Caco-2 (cell line): ENCODE results near the gene ACOXL. TPM values are rescaled to one million over a fixed set of nuclear protein-coding genes. Genes with fewer than 3 reads are reported as not detected.

Experiments
- BruUV-seq: library from RNA; stranded (reverse); fragments of 400-500 nt; replicated peaks from 2 replicates; lab custom pipeline; 2021; lab: Mats Ljungman, UMichigan
- CTCF ChIA-PET: fragments of 300-600 bp; sonication (Branson Sonifier 250); formaldehyde crosslinking; loops from one replicate; lab custom pipeline; 2022; ENCODE audit warnings: antibody characterized with exemption; lab: Charles Lee
- POLR2A ChIA-PET: fragments of 300-600 bp; sonication (Branson Sonifier 250); formaldehyde crosslinking; loops from one replicate; lab custom pipeline; 2022; ENCODE audit warnings: antibody characterized with exemption; lab: Charles Lee
- DNase-seq, 2 experiments: peaks; one replicate each; pipeline versions ENCODE4 v3.0.0 to v3.0.0-alpha.2; 2020 to 2022
- H3K27me3 ChIP-seq: replicated peaks from 2 replicates; pipeline ENCODE4 v1.6.0; 2011; ENCODE audit warnings: low read length; ENCODE audit not compliant: control insufficient read depth, insufficient read depth
- H3K36me3 ChIP-seq: 2 replicates; pipeline ENCODE4 v1.5.1; 2011; ENCODE audit warnings: low read length; ENCODE audit not compliant: control insufficient read depth, insufficient read depth
- H3K4me1 ChIP-seq: fragments of 250-450 bp; sonication (Bioruptor Pico); 2 replicates; pipeline ENCODE4 v1.5.1; 2020; ENCODE audit warnings: mild to moderate bottlenecking
- H3K4me3 ChIP-seq: 2 replicates; pipeline ENCODE4 v1.5.1; 2011; ENCODE audit warnings: low read depth, mild to moderate bottlenecking, control low read depth, low read length
- H3K9me3 ChIP-seq: fragments of 250-450 bp; sonication (Bioruptor Pico); 2 replicates; pipeline ENCODE4 v1.5.1; 2020; ENCODE audit warnings: mild to moderate bottlenecking, moderate library complexity
- H3K27ac Mint-ChIP-seq: one replicate; pipeline ENCODE4 v1.8.0; 2022; ENCODE audit warnings: mixed read lengths; ENCODE audit not compliant: unreplicated experiment
- H3K27me3 Mint-ChIP-seq: one replicate; pipeline ENCODE4 v1.8.0; 2022; ENCODE audit warnings: mixed read lengths; ENCODE audit not compliant: insufficient read depth, unreplicated experiment
- H3K36me3 Mint-ChIP-seq: one replicate; pipeline ENCODE4 v1.8.0; 2022; ENCODE audit warnings: mild to moderate bottlenecking, mixed read lengths; ENCODE audit not compliant: insufficient read depth, unreplicated experiment
- H3K4me1 Mint-ChIP-seq: one replicate; pipeline ENCODE4 v1.8.0; 2022; ENCODE audit warnings: low read depth, mixed read lengths; ENCODE audit not compliant: unreplicated experiment
- H3K4me3 Mint-ChIP-seq: one replicate; pipeline ENCODE4 v1.8.0; 2022; ENCODE audit warnings: mild to moderate bottlenecking, moderate library complexity, mixed read lengths; ENCODE audit not compliant: unreplicated experiment
- H3K9me3 Mint-ChIP-seq: one replicate; pipeline ENCODE4 v1.8.0; 2022; ENCODE audit warnings: mixed read lengths; ENCODE audit not compliant: unreplicated experiment
- CTCF ChIP-seq, 2 experiments: fragments of 200-600 bp in 1 of 2; IDR thresholded peaks; 1 replicate in 1 of 2; 2 replicates in 1 of 2; pipeline versions ENCODE4 v1.5.1 to v1.8.0; 2011 to 2022; ENCODE audit warnings: antibody characterized with exemption in 1 of 2, control low read depth in 1 of 2, inconsistent platforms in 1 of 2, low read depth in 1 of 2, low read length in 1 of 2, mild to moderate bottlenecking in 1 of 2, moderate library complexity in 1 of 2; ENCODE audit not compliant: insufficient read depth in 1 of 2, severe bottlenecking in 1 of 2, unreplicated experiment in 1 of 2
- intact Hi-C: fragments of 100-400 bp; cut with micrococcal nuclease; formaldehyde crosslinking; loops from one replicate; pipeline ENCODE4 v1.10.0; 2022; ENCODE audit not compliant: unreplicated experiment
- total RNA-seq: library from RNA; stranded (reverse); gene quantifications from 2 replicates; pipeline ENCODE4 v1.2.3, GENCODE V29; 2022

The ACOXL gene
- total RNA-seq, 1 experiment from 2014 or later, result 2.6 TPM

- H3K27me3 Mint-ChIP-seq, result peaks cover 4% of the 10 kb centered on the region
- H3K36me3 Mint-ChIP-seq, result no peaks in the 10 kb centered on the region
- ChIA-PET POLR2A (no interaction called here), CTCF (no interaction called here)
- BruUV-seq, result no TSS peak
- no peaks in the 10 kb centered on the region for H3K4me1 Mint-ChIP-seq
- H3K4me3 Mint-ChIP-seq, result no peak overlapping the region
- H3K36me3 ChIP-seq, result no peaks in the 10 kb centered on the region
- peaks cover 36% of the 10 kb centered on the region for H3K9me3 Mint-ChIP-seq
- no peaks in the 10 kb centered on the region for H3K4me1 ChIP-seq
- no peak for TF ChIP-seq CTCF (IDR thresholded peaks at IDR 0.05; ENCODE audit: insufficient read depth in 1 of 2, low read depth in 1 of 2, low read length in 1 of 2, severe bottlenecking in 1 of 2, unreplicated experiment in 1 of 2)
- H3K27ac Mint-ChIP-seq, result no peak overlapping the region
- intact Hi-C loops, result no loop called here
- DNase-seq, result no peak
- H3K27me3 ChIP-seq, result no peaks in the 10 kb centered on the region
- peaks cover 13% of the 10 kb centered on the region; the same call in 1 of the 2 replicates for H3K9me3 ChIP-seq
- no peak overlapping the region for H3K4me3 ChIP-seq
These were observed 27.0 kb downstream of the ACOXL start for GRCh38 chr2:110759411-110759810.

- Mint-ChIP-seq H3K4me3 (no peak overlapping the region), H3K9me3 (peaks cover 28% of the 10 kb centered on the region), H3K27me3 (no peaks in the 10 kb centered on the region), H3K36me3 (peaks cover 6% of the 10 kb centered on the region), H3K27ac (no peak overlapping the region), H3K4me1 (peaks cover 20% of the 10 kb centered on the region)
- H3K36me3 ChIP-seq, result no peaks in the 10 kb centered on the region
- ChIA-PET CTCF (no interaction called here), POLR2A (no interaction called here)
- H3K4me1 ChIP-seq, result peaks cover 15% of the 10 kb centered on the region
- no peak overlapping the region for H3K4me3 ChIP-seq
- H3K27me3 ChIP-seq, result no peaks in the 10 kb centered on the region
- peaks cover 8% of the 10 kb centered on the region; the same call in 1 of the 2 replicates for H3K9me3 ChIP-seq
- no peak for DNase-seq
- no TSS peak for BruUV-seq
- intact Hi-C loops, result no loop called here
- TF ChIP-seq CTCF (IDR thresholded peaks at IDR 0.05; ENCODE audit: insufficient read depth in 1 of 2, low read depth in 1 of 2, low read length in 1 of 2, severe bottlenecking in 1 of 2, unreplicated experiment in 1 of 2), result no peak
These were observed 32.6 kb downstream of the ACOXL start for GRCh38 chr2:110764931-110765330.

GRCh38 chr2:110766291-110766690 is 33.9 kb downstream of the ACOXL start:
- H3K4me1 Mint-ChIP-seq, result peaks cover 20% of the 10 kb centered on the region
- H3K4me3 Mint-ChIP-seq, result no peak overlapping the region
- no peaks in the 10 kb centered on the region for H3K27me3 ChIP-seq
- POLR2A ChIA-PET, result no interaction called here
- peaks cover 24% of the 10 kb centered on the region for H3K9me3 Mint-ChIP-seq
- no peaks in the 10 kb centered on the region for H3K36me3 ChIP-seq
- H3K4me1 ChIP-seq, result peaks cover 15% of the 10 kb centered on the region
- intact Hi-C loops, result no loop called here
- peaks cover 8% of the 10 kb centered on the region; the same call in 1 of the 2 replicates for H3K9me3 ChIP-seq
- BruUV-seq, result no TSS peak
- no peaks in the 10 kb centered on the region for H3K27me3 Mint-ChIP-seq
- H3K27ac Mint-ChIP-seq, result no peak overlapping the region
- CTCF ChIA-PET, result no interaction called here
- H3K4me3 ChIP-seq, result no peak overlapping the region
- peaks cover 6% of the 10 kb centered on the region for H3K36me3 Mint-ChIP-seq
- no peak for DNase-seq
- TF ChIP-seq CTCF (IDR thresholded peaks at IDR 0.05; ENCODE audit: insufficient read depth in 1 of 2, low read depth in 1 of 2, low read length in 1 of 2, severe bottlenecking in 1 of 2, unreplicated experiment in 1 of 2), result no peak
